ENCODE results near the gene SELENOK. TPM values are rescaled to one million over a fixed set of nuclear protein-coding genes. Genes with fewer than 3 reads are reported as not detected.
A peak's percentile ranks its signal among the peaks of the same experiment; 100 is the strongest.

Gene SELENOK
- total RNA-seq, 1 donor from 2014 or later = 18.7 TPM

DNA sequence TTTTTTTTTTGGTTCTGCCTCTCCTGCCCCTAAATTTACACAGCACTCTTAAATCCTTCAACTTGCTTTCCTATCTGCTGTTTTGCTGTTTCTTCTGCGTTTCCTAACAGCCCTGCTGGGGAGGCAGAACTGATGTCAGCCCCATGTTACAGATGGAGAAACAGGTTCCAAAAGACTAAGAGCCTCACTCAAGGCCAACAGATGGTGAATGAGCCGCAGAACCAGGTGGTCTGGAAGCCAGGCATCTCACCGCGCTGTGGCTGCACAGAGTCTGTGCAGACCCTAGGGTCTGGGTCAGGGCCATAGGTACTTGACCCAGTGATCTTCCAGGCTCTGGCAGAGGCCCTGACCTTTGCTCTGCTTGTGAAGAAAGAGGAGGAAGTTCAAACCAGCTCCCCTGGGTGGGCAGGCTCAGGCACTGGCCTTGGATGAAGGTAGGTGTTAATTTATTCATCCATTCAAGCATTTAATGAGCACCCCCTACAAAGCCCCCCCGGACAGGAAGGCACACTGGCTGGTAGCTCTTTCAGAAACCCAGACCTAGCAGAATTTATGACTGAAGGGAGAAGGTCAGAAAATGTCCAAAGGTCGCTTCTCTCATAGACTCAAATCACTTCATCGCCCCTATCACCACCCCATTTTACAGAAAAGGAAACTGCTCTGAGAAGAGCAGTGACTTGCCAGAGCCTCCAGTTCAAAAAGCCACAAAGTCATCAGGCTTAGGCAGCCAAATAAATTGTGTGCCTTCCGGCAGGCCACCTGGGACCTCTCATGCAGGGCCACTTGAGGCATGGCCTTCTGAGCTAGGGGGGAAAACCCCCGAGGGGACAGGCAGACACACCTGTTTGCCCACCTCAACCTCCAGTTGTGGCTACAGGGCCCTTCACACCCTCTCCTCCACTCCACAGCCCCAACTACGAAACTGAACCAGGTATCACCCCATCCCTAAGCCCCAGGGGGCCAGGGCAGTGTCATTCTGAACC is 48.2 kb downstream of the SELENOK start:
- intact Hi-C loops (cut with DNase I) = no loop called here
- no peaks in the 10 kb centered on the region for H3K9me3 ChIP-seq
- no peak overlapping the region for H3K4me3 ChIP-seq
- TF ChIP-seq, protein P1, sequence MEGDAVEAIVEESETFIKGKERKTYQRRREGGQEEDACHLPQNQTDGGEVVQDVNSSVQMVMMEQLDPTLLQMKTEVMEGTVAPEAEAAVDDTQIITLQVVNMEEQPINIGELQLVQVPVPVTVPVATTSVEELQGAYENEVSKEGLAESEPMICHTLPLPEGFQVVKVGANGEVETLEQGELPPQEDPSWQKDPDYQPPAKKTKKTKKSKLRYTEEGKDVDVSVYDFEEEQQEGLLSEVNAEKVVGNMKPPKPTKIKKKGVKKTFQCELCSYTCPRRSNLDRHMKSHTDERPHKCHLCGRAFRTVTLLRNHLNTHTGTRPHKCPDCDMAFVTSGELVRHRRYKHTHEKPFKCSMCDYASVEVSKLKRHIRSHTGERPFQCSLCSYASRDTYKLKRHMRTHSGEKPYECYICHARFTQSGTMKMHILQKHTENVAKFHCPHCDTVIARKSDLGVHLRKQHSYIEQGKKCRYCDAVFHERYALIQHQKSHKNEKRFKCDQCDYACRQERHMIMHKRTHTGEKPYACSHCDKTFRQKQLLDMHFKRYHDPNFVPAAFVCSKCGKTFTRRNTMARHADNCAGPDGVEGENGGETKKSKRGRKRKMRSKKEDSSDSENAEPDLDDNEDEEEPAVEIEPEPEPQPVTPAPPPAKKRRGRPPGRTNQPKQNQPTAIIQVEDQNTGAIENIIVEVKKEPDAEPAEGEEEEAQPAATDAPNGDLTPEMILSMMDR (IDR thresholded peaks at IDR 0.05) = no peak
- H3K27ac ChIP-seq = no peak overlapping the region
- H3K36me3 ChIP-seq = no peaks in the 10 kb centered on the region
- DNase-seq (ENCODE audit: low spot score in 2 of 2) = peak in 1 of 2 donors; percentile 44
- H3K4me1 ChIP-seq = peaks cover 3 to 5% of the 10 kb centered on the region in 2 donors
- no peaks in the 10 kb centered on the region for H3K27me3 ChIP-seq

DNA sequence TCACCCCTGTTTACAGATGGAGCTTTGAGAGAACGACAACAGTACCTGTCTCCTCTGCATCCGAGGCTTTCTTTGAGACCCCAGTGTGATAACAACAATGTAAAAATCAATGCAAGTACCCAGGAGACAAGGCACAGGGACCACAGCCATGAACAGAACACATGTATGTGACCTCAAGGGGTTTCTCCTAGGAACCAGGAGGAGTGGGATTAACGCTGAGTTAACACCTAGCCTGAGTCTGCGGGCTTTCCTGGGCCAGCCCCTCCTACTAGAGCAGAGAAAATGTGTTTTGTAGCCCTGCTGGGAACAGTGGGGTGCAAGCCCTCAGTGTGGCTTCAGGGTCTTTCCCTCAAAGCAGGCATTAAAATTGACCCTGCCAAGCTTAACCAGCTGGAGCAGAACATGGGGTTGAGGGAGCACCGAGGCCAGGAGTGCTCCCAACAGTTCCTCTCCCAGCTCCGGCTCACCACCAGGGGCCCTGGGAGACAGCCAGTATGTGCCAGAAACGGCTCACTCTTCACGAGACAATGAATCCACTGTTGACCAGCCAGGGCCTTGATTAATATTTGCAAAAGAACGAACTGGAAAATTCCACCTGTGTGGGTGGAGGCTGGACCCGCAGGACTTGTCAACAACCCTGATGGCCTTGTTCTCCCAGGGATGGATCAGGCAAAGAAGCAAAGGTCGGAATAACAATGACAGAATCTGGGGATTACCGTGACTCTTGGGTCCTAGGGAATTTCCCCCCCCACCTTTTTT is 49.0 kb downstream of the SELENOK start:
- intact Hi-C loops (cut with DNase I) = no loop called here
- DNase-seq (ENCODE audit: low spot score in 2 of 2) = peak in 1 of 2 donors; percentile 55
- Histone ChIP-seq H3K9me3 (no peaks in the 10 kb centered on the region), H3K27ac (no peak overlapping the region), H3K4me1 (peaks cover 3 to 5% of the 10 kb centered on the region in 2 donors), H3K27me3 (no peaks in the 10 kb centered on the region), H3K36me3 (no peaks in the 10 kb centered on the region), H3K4me3 (no peak overlapping the region)
- TF ChIP-seq, protein P1 (IDR thresholded peaks at IDR 0.05) = no peak

DNA sequence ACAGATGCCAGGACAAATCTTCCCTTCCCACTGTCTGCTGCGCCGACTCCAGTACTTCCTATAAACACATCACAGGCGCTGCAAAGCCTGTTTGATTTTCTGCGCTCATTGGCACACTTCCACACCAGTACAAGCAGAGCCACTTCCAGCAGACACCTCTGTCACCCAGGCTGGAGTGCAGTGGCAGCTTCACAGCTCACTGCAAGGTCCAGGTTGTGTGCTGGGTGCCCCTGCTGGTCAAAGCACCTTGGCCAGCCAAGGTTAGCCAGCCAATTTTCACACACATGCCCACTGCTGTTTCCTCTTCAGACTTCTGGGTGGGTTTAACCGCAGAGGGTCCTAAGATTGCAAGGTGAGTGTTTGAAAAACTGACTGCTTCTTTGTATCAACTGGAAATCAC is 50.4 kb downstream of the SELENOK start:
- peak in 1 of 2 donors; percentile 51 for DNase-seq (ENCODE audit: low spot score in 2 of 2)
- no peak overlapping the region for H3K27ac ChIP-seq
- no peaks in the 10 kb centered on the region for H3K4me1 ChIP-seq
- TF ChIP-seq, protein P1 (IDR thresholded peaks at IDR 0.05) = no peak
- H3K36me3 ChIP-seq = no peaks in the 10 kb centered on the region
- intact Hi-C loops (cut with DNase I) = no loop called here
- no peaks in the 10 kb centered on the region for H3K27me3 ChIP-seq
- H3K9me3 ChIP-seq = no peaks in the 10 kb centered on the region
- no peak overlapping the region for H3K4me3 ChIP-seq

DNA sequence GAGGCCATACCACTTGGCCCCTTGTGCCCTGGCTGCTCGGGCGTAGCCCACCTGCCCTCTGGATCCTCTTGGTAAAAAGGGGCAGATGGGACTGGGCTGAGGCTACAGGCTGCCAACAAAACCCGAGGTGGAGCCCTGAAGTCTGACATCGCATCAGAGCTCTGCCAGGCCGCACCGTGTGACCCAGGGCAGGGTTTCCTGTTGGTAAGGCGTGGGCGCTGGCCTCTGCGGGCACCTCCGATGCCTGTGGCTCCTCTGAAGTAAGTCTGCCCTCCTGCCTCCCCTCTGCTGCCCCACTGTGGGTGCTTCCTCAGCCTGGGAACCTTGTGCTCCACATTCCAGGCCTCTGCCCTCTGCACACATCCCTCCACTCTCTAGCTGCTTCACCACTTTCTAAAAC is 54.3 kb downstream of the SELENOK start:
- no peak for DNase-seq (ENCODE audit: low spot score in 2 of 2)
- Histone ChIP-seq H3K36me3 (no peaks in the 10 kb centered on the region), H3K4me1 (no peaks in the 10 kb centered on the region), H3K27ac (no peak overlapping the region), H3K27me3 (no peaks in the 10 kb centered on the region), H3K4me3 (no peak overlapping the region), H3K9me3 (no peaks in the 10 kb centered on the region)
- TF ChIP-seq, protein P1 (IDR thresholded peaks at IDR 0.05) = no peak
- intact Hi-C loops (cut with DNase I) = no loop called here

DNA sequence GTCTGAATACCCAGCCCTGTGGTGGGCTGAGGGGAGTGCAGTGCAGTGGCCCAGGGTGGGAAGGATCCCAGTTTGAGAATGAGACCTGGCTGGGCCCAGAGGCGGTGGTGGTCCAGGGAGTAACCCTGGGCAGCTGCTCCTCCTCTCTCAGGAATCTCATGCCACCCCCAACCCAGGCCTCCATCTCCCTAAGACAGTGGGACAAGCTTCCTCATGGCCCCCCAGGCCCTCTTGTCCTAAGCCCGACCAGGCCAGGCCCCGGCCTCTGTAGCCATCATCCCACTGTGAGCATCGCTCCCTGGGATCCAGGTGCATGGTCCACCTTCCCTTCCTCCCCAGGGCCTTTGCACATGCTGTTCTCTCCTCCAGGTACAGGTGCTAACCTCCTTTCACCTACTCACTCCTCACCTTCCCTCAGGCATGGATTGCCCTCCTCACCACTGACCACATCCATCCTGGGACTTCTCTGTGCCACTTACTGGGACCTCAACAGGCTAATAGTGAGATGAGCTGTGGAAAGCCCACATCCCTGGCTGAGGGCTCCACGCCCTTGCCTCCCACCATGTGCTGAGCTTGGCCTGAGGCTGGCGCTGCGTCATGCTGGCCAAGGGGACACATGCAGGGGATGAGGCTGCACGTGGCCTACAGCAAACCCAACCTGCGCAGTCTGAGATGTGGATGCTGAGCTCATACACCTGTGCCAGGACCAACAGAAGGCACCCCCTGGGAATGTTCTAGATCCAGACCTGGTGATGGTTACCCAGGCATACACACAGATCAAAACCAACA is 55.4 kb downstream of the SELENOK start:
- H3K9me3 ChIP-seq = no peaks in the 10 kb centered on the region
- no peak overlapping the region for H3K27ac ChIP-seq
- TF ChIP-seq, protein P1 (IDR thresholded peaks at IDR 0.05) = no peak
- H3K4me1 ChIP-seq = no peaks in the 10 kb centered on the region
- H3K36me3 ChIP-seq = no peaks in the 10 kb centered on the region
- H3K27me3 ChIP-seq = no peaks in the 10 kb centered on the region
- intact Hi-C loops (cut with DNase I) = no loop called here
- no peak for DNase-seq (ENCODE audit: low spot score in 2 of 2)
- no peak overlapping the region for H3K4me3 ChIP-seq
